H9 (cell line): ENCODE data around the gene TCTN3. TPM values are rescaled to one million over a fixed set of nuclear protein-coding genes. Genes with fewer than 3 reads are reported as not detected.

Experiments
- DNase-seq: peaks from one replicate; pipeline ENCODE4 v3.0.0-alpha.2; 2017
- H2AFZ ChIP-seq: one replicate; pipeline ENCODE4 v1.6.1; 2013; ENCODE audit warnings: mild to moderate bottlenecking, low read length, control low read depth, moderate library complexity
- H2AK5ac ChIP-seq: 2 replicates; pipeline ENCODE4 v1.6.1; 2013; ENCODE audit warnings: low read length, control low read depth, mixed read lengths; ENCODE audit not compliant: insufficient read length
- H2BK120ac ChIP-seq: one replicate; pipeline ENCODE4 v1.6.1; 2013; ENCODE audit warnings: low read depth, mild to moderate bottlenecking, low read length, control low read depth, inconsistent platforms; ENCODE audit not compliant: poor library complexity, severe bottlenecking
- H2BK12ac ChIP-seq: 2 replicates; pipeline ENCODE4 v1.6.1; 2013; ENCODE audit warnings: low read length, control low read depth, mixed read lengths, low read depth; ENCODE audit not compliant: insufficient read length
- H2BK15ac ChIP-seq: 2 replicates; pipeline ENCODE4 v1.6.1; 2013; ENCODE audit warnings: low read depth, low read length, control low read depth
- H2BK20ac ChIP-seq: one replicate; pipeline ENCODE4 v1.6.1; 2013; ENCODE audit warnings: low read depth, mild to moderate bottlenecking, low read length, control low read depth, inconsistent platforms; ENCODE audit not compliant: poor library complexity, severe bottlenecking
- H2BK5ac ChIP-seq: 2 replicates; pipeline ENCODE4 v1.6.1; 2013; ENCODE audit warnings: low read length, control low read depth, mixed read lengths; ENCODE audit not compliant: insufficient read length
- H3K14ac ChIP-seq: 2 replicates; pipeline ENCODE4 v1.6.1; 2013; ENCODE audit warnings: low read length, control low read depth; ENCODE audit not compliant: insufficient read depth
- H3K18ac ChIP-seq: 2 replicates; pipeline ENCODE4 v1.6.1; 2013; ENCODE audit warnings: low read depth, mild to moderate bottlenecking, mixed read lengths, low read length, control low read depth; ENCODE audit not compliant: insufficient read length
- H3K23ac ChIP-seq: 2 replicates; pipeline ENCODE4 v1.6.1; 2013; ENCODE audit warnings: low read length, control low read depth, mixed read lengths, low read depth; ENCODE audit not compliant: insufficient read length
- H3K23me2 ChIP-seq: 2 replicates; pipeline ENCODE4 v1.6.1; 2013; ENCODE audit warnings: low read depth, mild to moderate bottlenecking, mixed read lengths, low read length, control low read depth; ENCODE audit not compliant: insufficient read length, poor library complexity, severe bottlenecking
- H3K27ac ChIP-seq: 2 replicates; pipeline ENCODE4 v1.5.1; 2013; ENCODE audit warnings: low read length, control low read depth, mixed read lengths, low read depth; ENCODE audit not compliant: insufficient read length
- H3K27me3 ChIP-seq: 2 replicates; pipeline ENCODE4 v1.6.1; 2013; ENCODE audit warnings: low read length, control low read depth, inconsistent platforms; ENCODE audit not compliant: insufficient read depth
- H3K4ac ChIP-seq: 2 replicates; pipeline ENCODE4 v1.6.1; 2013; ENCODE audit warnings: low read depth, mild to moderate bottlenecking, control low read depth, inconsistent platforms, low read length, moderate library complexity
- H3K4me1 ChIP-seq: 2 replicates; pipeline ENCODE4 v1.6.1; 2013; ENCODE audit warnings: low read length, control low read depth, inconsistent platforms; ENCODE audit not compliant: insufficient read depth
- H3K4me2 ChIP-seq: 2 replicates; pipeline ENCODE4 v1.6.1; 2013; ENCODE audit warnings: low read length, control low read depth, mixed read lengths; ENCODE audit not compliant: insufficient read length, insufficient read depth
- H3K56ac ChIP-seq: 2 replicates; pipeline ENCODE4 v1.6.1; 2013; ENCODE audit warnings: low read depth, mild to moderate bottlenecking, mixed read lengths, low read length, control low read depth; ENCODE audit not compliant: insufficient read length
- H3K79me1 ChIP-seq: 2 replicates; pipeline ENCODE4 v1.6.1; 2013; ENCODE audit warnings: low read depth, mild to moderate bottlenecking, moderate library complexity, low read length, control low read depth, inconsistent platforms; ENCODE audit not compliant: insufficient read depth, poor library complexity, severe bottlenecking
- H3K79me2 ChIP-seq: 2 replicates; pipeline ENCODE4 v1.6.1; 2013; ENCODE audit warnings: low read length, control low read depth, inconsistent platforms; ENCODE audit not compliant: insufficient read depth
- H3K9ac ChIP-seq: 2 replicates; pipeline ENCODE4 v1.6.1; 2013; ENCODE audit warnings: low read length, control low read depth, mixed read lengths; ENCODE audit not compliant: insufficient read length; ENCODE audit errors: extremely low read depth
- H3K9me3 ChIP-seq: one replicate; pipeline ENCODE4 v1.6.1; 2013; ENCODE audit warnings: low read depth, low read length, inconsistent platforms; ENCODE audit not compliant: control insufficient read depth
- H3T11ph ChIP-seq: one replicate; pipeline ENCODE4 v1.6.1; 2013; ENCODE audit warnings: mild to moderate bottlenecking, low read length, control low read depth, inconsistent platforms
- H4K20me1 ChIP-seq: one replicate; pipeline ENCODE4 v1.6.1; 2013; ENCODE audit not compliant: control insufficient read depth, insufficient read length, insufficient read depth
- H4K5ac ChIP-seq: 2 replicates; pipeline ENCODE4 v1.6.1; 2013; ENCODE audit warnings: low read depth, mild to moderate bottlenecking, mixed read lengths, low read length, control low read depth; ENCODE audit not compliant: insufficient read length
- H4K8ac ChIP-seq: replicated peaks from 2 replicates; pipeline ENCODE4 v1.6.1; 2013; ENCODE audit warnings: low read length, control low read depth, mixed read lengths, low read depth; ENCODE audit not compliant: insufficient read length
- H4K91ac ChIP-seq: 2 replicates; pipeline ENCODE4 v1.6.1; 2013; ENCODE audit warnings: low read depth, mild to moderate bottlenecking, moderate library complexity, mixed read lengths, low read length, control low read depth; ENCODE audit not compliant: insufficient read length
- H3K27ac Mint-ChIP-seq, 3 experiments: 2 replicates in 2 of 3; 3 replicates in 1 of 3; pipeline ENCODE4 v1.8.0; 2020 to 2021; ENCODE audit warnings: mixed read lengths in 3 of 3, mild to moderate bottlenecking in 1 of 3, moderate library complexity in 1 of 3
- H3K27me3 Mint-ChIP-seq: 2 replicates; pipeline ENCODE4 v1.8.0; 2021; ENCODE audit warnings: low read depth, mild to moderate bottlenecking, moderate library complexity, mixed read lengths
- H3K36me3 Mint-ChIP-seq, 3 experiments: 2 replicates in 2 of 3; 3 replicates in 1 of 3; pipeline ENCODE4 v1.8.0; 2020 to 2021; ENCODE audit warnings: low read depth in 3 of 3, mixed read lengths in 3 of 3; ENCODE audit not compliant: insufficient read depth in 1 of 3
- H3K4me1 Mint-ChIP-seq, 2 experiments: 2 replicates each; pipeline ENCODE4 v1.8.0; 2020; ENCODE audit warnings: mixed read lengths in 2 of 2
- H3K4me3 Mint-ChIP-seq, 2 experiments: 2 replicates in 1 of 2; 3 replicates in 1 of 2; pipeline ENCODE4 v1.8.0; 2020 to 2021; ENCODE audit warnings: mild to moderate bottlenecking in 2 of 2, mixed read lengths in 2 of 2, moderate library complexity in 1 of 2
- H3K9me3 Mint-ChIP-seq, 2 experiments: 2 replicates in 1 of 2; 3 replicates in 1 of 2; pipeline ENCODE4 v1.8.0; 2020; ENCODE audit warnings: mild to moderate bottlenecking in 2 of 2, mixed read lengths in 2 of 2, moderate library complexity in 1 of 2
- WGBS: extraction: QIAGEN DNeasy Blood & Tissue Kit; methylation state at CpG from one replicate; pipeline ENCODE4 v1.1.7; 2013; ENCODE audit warnings: missing lambda C conversion rate, low lambda C conversion rate, mixed read lengths; ENCODE audit not compliant: insufficient read length; ENCODE audit errors: extremely low coverage; 5-methylcytosine and 5-hydroxymethylcytosine counted together
- total RNA-seq: library from RNA; stranded (reverse); gene quantifications from 2 replicates; pipeline ENCODE4 v1.2.1, GENCODE V29; 2021
- TF ChIP-seq, protein P1 (sequence below): fragments of 200-600 bp; sonication (generic); conservative IDR thresholded peaks from 3 replicates; pipeline ENCODE4 v1.8.0; 2021; ENCODE audit warnings: antibody characterized with exemption, mild to moderate bottlenecking

TCTN3 gene
- total RNA-seq, 1 experiment from 2014 or later = 37.3 TPM

DNA sequence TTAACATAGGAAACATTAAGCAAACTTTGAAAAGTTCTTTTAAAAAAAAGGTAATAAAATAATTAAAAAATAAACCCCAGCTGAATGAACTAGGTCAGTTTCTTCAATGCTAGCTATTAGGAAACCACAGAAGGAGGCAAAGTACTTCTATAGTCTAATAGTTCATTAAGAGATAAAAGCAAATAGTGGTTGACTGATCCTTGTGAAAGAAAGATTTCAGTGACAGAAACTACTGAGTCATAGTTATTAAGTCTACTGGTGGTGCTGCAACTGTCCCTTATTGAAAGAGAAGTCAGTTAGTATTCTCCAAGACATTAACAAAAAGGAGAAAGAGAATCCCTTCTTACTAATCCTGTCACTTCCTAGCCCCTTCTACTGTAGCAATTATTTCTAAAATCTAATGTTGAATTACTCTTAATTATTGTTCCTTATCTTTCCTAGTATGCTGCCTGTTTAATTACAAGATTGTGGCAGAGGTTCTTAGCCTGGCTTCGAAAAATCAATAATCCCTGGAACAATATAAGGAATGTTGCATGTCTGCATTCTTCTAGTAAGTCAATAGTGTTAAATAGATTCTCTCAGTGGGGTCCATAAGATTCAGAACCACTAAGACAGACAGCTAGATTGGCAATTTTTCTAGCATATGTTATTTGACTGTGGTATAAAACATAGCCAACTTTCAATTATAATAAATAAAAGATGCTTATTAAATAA, 18.2 kb downstream of the TCTN3 start:
- Histone ChIP-seq H3K9me3 (no peaks in the 10 kb centered on the region), H3K56ac (no peak overlapping the region), H3K9ac (no peak overlapping the region), H4K91ac (no peak overlapping the region), H3K79me1 (no peaks in the 10 kb centered on the region), H4K5ac (no peak overlapping the region), H3K4me2 (no peak overlapping the region), H3K23ac (no peak overlapping the region), H3K23me2 (no peaks in the 10 kb centered on the region), H4K20me1 (no peaks in the 10 kb centered on the region), H2AFZ (no peak overlapping the region), H3T11ph (no peak overlapping the region), H3K14ac (no peak overlapping the region), H3K18ac (no peak overlapping the region), H2BK20ac (no peak overlapping the region), H2BK15ac (no peak overlapping the region), H3K27me3 (no peaks in the 10 kb centered on the region), H3K79me2 (no peaks in the 10 kb centered on the region), H2BK120ac (no peak overlapping the region), H4K8ac (no peak overlapping the region), H3K27ac (no peak overlapping the region), H2BK5ac (no peak overlapping the region), H3K4me1 (no peaks in the 10 kb centered on the region), H2BK12ac (no peak overlapping the region), H3K4ac (no peak overlapping the region), H2AK5ac (no peak overlapping the region)
- no CpG with 5 or more reads among the region's 1 CpG for WGBS
- peaks cover 4% of the 10 kb centered on the region in 2 experiments for H3K4me1 Mint-ChIP-seq
- H3K27me3 Mint-ChIP-seq = no peaks in the 10 kb centered on the region
- H3K27ac Mint-ChIP-seq = peak overlapping the region in 1 of 3 experiments; percentile 50; a peak in 1 of 7 replicates
- H3K36me3 Mint-ChIP-seq = peaks cover 9 to 42% (median 23%) of the 10 kb centered on the region in 3 experiments; a peak in 6 of 7 replicates
- no peak overlapping the region for H3K4me3 Mint-ChIP-seq
- no peaks in the 10 kb centered on the region for H3K9me3 Mint-ChIP-seq
- TF ChIP-seq, protein P1, sequence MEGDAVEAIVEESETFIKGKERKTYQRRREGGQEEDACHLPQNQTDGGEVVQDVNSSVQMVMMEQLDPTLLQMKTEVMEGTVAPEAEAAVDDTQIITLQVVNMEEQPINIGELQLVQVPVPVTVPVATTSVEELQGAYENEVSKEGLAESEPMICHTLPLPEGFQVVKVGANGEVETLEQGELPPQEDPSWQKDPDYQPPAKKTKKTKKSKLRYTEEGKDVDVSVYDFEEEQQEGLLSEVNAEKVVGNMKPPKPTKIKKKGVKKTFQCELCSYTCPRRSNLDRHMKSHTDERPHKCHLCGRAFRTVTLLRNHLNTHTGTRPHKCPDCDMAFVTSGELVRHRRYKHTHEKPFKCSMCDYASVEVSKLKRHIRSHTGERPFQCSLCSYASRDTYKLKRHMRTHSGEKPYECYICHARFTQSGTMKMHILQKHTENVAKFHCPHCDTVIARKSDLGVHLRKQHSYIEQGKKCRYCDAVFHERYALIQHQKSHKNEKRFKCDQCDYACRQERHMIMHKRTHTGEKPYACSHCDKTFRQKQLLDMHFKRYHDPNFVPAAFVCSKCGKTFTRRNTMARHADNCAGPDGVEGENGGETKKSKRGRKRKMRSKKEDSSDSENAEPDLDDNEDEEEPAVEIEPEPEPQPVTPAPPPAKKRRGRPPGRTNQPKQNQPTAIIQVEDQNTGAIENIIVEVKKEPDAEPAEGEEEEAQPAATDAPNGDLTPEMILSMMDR = no peak
- DNase-seq = no peak
